ENCODE results near the gene DCXR. TPM values are rescaled to one million over a fixed set of nuclear protein-coding genes. Genes with fewer than 3 reads are reported as not detected.
A peak's percentile ranks its signal among the peaks of the same experiment; 100 is the strongest.

DCXR gene
- total and polyA plus RNA-seq, 10 of the 15 experiments (the other 5 are each of a cell fraction or from before 2014, with no cell fraction given), result 12.3 to 139 (median 88.9) TPM

DNA sequence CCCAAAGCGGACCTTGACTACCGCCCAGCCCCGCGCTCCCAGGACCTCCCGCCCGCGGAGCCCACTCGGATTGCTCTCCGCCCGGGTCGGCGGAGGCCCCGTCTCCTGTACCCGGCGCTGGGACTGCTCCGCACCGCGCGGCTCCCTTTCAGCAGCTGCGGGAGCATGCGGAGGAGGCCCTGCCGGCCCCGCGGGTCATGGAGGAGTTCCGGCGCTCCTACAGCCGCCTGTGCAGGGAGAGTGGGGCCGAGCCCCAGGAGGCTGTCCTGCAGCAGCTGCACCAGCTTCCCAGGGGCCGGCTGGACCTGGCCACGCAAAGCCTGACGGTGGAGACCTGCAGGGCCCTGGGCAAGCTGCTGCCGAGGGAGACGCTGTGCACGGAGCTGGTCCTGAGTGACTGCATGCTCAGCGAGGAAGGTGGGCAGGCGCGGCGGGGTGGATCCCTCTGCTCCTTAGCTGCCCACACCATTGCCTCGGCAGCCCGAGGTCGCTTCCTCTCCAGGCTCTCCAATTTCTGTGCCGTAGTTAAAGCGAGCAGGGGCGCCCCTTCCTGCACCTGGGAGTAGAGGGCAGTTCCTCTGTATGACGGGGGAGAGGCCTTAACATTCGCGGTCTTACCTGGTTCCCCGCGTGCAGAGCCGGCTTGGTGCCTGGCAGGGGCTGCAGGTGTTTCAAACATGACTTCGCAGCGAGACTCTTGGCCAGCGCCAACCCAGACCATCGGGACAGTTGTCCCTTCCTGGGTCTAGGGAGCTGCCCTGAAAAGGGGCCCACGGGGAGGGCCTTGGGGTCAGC is 13.9 kb downstream of the DCXR start (continued):
- TF ChIP-seq MEF2A (IDR thresholded peaks at IDR 0.05; ENCODE audit: insufficient read depth, low read depth, low read length) (no peak), JUNB (IDR thresholded peaks at IDR 0.05) (no peak), TCF3 (IDR thresholded peaks at IDR 0.05; ENCODE audit: borderline replicate concordance, insufficient read depth, low read depth, low read length) (no peak), ESRRA (IDR thresholded peaks at IDR 0.05; ENCODE audit: low read length) (no peak), ZNF24 (IDR thresholded peaks at IDR 0.05) (no peak), BACH1 (IDR thresholded peaks at IDR 0.05; ENCODE audit: borderline replicate concordance) (no peak), BHLHE40 (IDR thresholded peaks at IDR 0.05; ENCODE audit: borderline replicate concordance in 1 of 2, low read depth in 2 of 2, low read length in 1 of 2) (no peak), SRF (IDR thresholded peaks at IDR 0.05; ENCODE audit: low read depth in 2 of 2, low read length in 2 of 2) (no peak), HDGF (IDR thresholded peaks at IDR 0.05) (no peak; the same call in 1 of the 2 replicates)

GRCh38 chr17:82022981-82023446 is 14.5 kb downstream of the DCXR start, which contains the start of gene LRRC45:
Gene LRRC45, plus strand, starts transcription at chr17:82023305. Its CDS starts 339 bp downstream, at chr17:82023644.
- ChIA-PET RAD21 (ENCODE audit: unreplicated experiment) (interaction anchor here (0.6 to 4.4 kb wide), 8 partner anchors 12 to 132 kb away, joined by 3 to 68 read pairs (median 6); partner anchors contain the start of genes DCXR and NOTUM), POLR2A (interaction anchor here (0.8 to 2.6 kb wide), 8 partner anchors 15 to 189 kb away, joined by 3 to 13 read pairs (median 4); partner anchors contain the start of genes ALYREF, ANAPC11, DCXR and FASN), SMC1A (ENCODE audit: uncharacterized antibody, unreplicated experiment) (interaction anchor here (0.9 to 1.7 kb wide), 4 partner anchors 14 to 287 kb away, joined by 3 to 4 read pairs (median 4); partner anchors contain the start of gene DCXR), CTCF (interaction anchor here (0.6 to 5.0 kb wide), 10 partner anchors 12 to 288 kb away, joined by 3 to 89 read pairs (median 8); partner anchors contain the start of genes DCXR and NOTUM)
- H3K79me2 ChIP-seq (ENCODE audit: control insufficient read depth, insufficient read depth, low read length), result peaks cover 26% of the 10 kb centered on the region
- in situ Hi-C loops (cut with MboI), result no loop called here
- H2AFZ ChIP-seq (ENCODE audit: control insufficient read depth, low read depth, low read length), result peak within 1 kb of the TSS; percentile 94
- peak; percentile 93 for ATAC-seq
- no peaks in the 10 kb centered on the region for H4K20me1 ChIP-seq (ENCODE audit: control insufficient read depth, insufficient read depth)
- H3K9me3 ChIP-seq (replicated peaks; ENCODE audit: control insufficient read depth, insufficient read depth, low read length), result no peaks in the 10 kb centered on the region
- peak within 1 kb of the TSS; percentile 69 for H3K27ac ChIP-seq (ENCODE audit: control insufficient read depth, insufficient read depth)
- H3K4me1 ChIP-seq (ENCODE audit: control insufficient read depth, insufficient read depth, low read length), result peaks cover 14% of the 10 kb centered on the region
- H3K4me2 ChIP-seq (ENCODE audit: control insufficient read depth, insufficient read depth), result peak within 1 kb of the TSS; percentile 96
- FAIRE-seq, result peak; percentile 99
- intact Hi-C loops (cut with micrococcal nuclease; ENCODE audit: unreplicated experiment), result loop anchor here (5.0 kb wide), 1 partner anchor 161 kb away; the partner anchor contains the start of gene P4HB
- BruUV-seq (replicated peaks), result no TSS peak
- 0% methylated on average over 27 of the region's 42 CpGs for WGBS (ENCODE audit: insufficient coverage, insufficient replicate concordance, low lambda C conversion rate, missing lambda C conversion rate)
- H3K36me3 ChIP-seq (ENCODE audit: control insufficient read depth in 2 of 2, insufficient read depth in 2 of 2, low read length in 1 of 2), result no peaks in the 10 kb centered on the region; a peak in 2 of 4 replicates
- peak within 1 kb of the TSS; percentile 85 for H3K9ac ChIP-seq (ENCODE audit: control insufficient read depth, insufficient read depth, low read length)
- peak within 1 kb of the TSS; percentile 95 for H3K4me3 ChIP-seq
- no peaks in the 10 kb centered on the region for H3K27me3 ChIP-seq (replicated peaks in 1 of 2; ENCODE audit: control insufficient read depth in 2 of 2, insufficient read depth in 2 of 2, low read length in 1 of 2)
- peak; percentile 96 for DNase-seq (ENCODE audit: low read depth, low spot score)
- TF ChIP-seq HDGF (IDR thresholded peaks at IDR 0.05), result peak; percentile 89
- TF ChIP-seq SP1 (IDR thresholded peaks at IDR 0.05; ENCODE audit: low read depth, low read length), result peak; percentile 98
- TF ChIP-seq SIX5 (IDR thresholded peaks at IDR 0.05; ENCODE audit: low read depth, low read length, severe bottlenecking), result peak; percentile 84
- no peak for TF ChIP-seq DPF2 (IDR thresholded peaks at IDR 0.05)
- TF ChIP-seq NR2C1 (IDR thresholded peaks at IDR 0.05), result peak; percentile 40; the same call in 1 of the 2 replicates
- TF ChIP-seq HCFC1 (IDR thresholded peaks at IDR 0.05; ENCODE audit: low read length), result peak; percentile 88
- peak; percentile 41; the same call in 1 of the 2 replicates for TF ChIP-seq IKZF1 (conservative IDR thresholded peaks at IDR 0.05)
- 0 out of 2 replicates have a peak, but pooled peaks have one; percentile 57 for TF ChIP-seq RFX5 (IDR thresholded peaks at IDR 0.05; ENCODE audit: low read depth, low read length)
- 0 out of 2 replicates have a peak, but pooled peaks have one; percentile 22 for TF ChIP-seq NRF1 (conservative IDR thresholded peaks at IDR 0.05; ENCODE audit: low read depth, low read length)
- peak; percentile 63; the same call in 1 of the 2 replicates for TF ChIP-seq CREM (IDR thresholded peaks at IDR 0.05; ENCODE audit: low read depth)
- TF ChIP-seq, protein P1, sequence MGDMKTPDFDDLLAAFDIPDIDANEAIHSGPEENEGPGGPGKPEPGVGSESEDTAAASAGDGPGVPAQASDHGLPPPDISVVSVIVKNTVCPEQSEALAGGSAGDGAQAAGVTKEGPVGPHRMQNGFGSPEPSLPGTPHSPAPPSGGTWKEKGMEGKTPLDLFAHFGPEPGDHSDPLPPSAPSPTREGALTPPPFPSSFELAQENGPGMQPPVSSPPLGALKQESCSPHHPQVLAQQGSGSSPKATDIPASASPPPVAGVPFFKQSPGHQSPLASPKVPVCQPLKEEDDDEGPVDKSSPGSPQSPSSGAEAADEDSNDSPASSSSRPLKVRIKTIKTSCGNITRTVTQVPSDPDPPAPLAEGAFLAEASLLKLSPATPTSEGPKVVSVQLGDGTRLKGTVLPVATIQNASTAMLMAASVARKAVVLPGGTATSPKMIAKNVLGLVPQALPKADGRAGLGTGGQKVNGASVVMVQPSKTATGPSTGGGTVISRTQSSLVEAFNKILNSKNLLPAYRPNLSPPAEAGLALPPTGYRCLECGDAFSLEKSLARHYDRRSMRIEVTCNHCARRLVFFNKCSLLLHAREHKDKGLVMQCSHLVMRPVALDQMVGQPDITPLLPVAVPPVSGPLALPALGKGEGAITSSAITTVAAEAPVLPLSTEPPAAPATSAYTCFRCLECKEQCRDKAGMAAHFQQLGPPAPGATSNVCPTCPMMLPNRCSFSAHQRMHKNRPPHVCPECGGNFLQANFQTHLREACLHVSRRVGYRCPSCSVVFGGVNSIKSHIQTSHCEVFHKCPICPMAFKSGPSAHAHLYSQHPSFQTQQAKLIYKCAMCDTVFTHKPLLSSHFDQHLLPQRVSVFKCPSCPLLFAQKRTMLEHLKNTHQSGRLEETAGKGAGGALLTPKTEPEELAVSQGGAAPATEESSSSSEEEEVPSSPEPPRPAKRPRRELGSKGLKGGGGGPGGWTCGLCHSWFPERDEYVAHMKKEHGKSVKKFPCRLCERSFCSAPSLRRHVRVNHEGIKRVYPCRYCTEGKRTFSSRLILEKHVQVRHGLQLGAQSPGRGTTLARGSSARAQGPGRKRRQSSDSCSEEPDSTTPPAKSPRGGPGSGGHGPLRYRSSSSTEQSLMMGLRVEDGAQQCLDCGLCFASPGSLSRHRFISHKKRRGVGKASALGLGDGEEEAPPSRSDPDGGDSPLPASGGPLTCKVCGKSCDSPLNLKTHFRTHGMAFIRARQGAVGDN (IDR thresholded peaks at IDR 0.05), result no peak
- no peak for TF ChIP-seq RELA (IDR thresholded peaks at IDR 0.05; ENCODE audit: borderline replicate concordance, partially characterized antibody)
